K562 (cell line): ENCODE measurements around the gene HAGHL. TPM values are rescaled to one million over a fixed set of nuclear protein-coding genes. Genes with fewer than 3 reads are reported as not detected.

Experiments
- CBX1 ChIP-seq: sonication (generic); IDR thresholded peaks from 2 replicates; pipeline ENCODE4 v1.6.1; 2016; ENCODE audit warnings: antibody characterized with exemption, low read depth, mild to moderate bottlenecking
- CGGBP1 ChIP-seq: fragments of 250-450 bp; sonication (Bioruptor Pico); IDR thresholded peaks from 2 replicates; pipeline ENCODE4 v1.9.0; 2021; ENCODE audit warnings: mild to moderate bottlenecking
- ETV6 ChIP-seq, 3 experiments: fragments of 150-350 bp in 1 of 3; sonication (generic) in 1 of 3; formaldehyde crosslinking in 1 of 3; IDR thresholded peaks; 2 replicates each; pipeline versions ENCODE4 v1.6.1 to v1.8.0; 2014 to 2022; ENCODE audit warnings: borderline replicate concordance in 2 of 3, low read depth in 2 of 3, antibody characterized with exemption in 1 of 3, low read length in 1 of 3, mild to moderate bottlenecking in 1 of 3, missing genetic modification reagents in 1 of 3
- KDM2B ChIP-seq: fragments of 250-450 bp; sonication (Bioruptor Pico); IDR thresholded peaks from 2 replicates; pipeline ENCODE4 v1.8.0; 2021; ENCODE audit warnings: mild to moderate bottlenecking, moderate library complexity
- KDM4B ChIP-seq, 2 experiments: fragments of 450-650 bp in 1 of 2; sonication (generic) in 1 of 2; IDR thresholded peaks; 2 replicates each; pipeline ENCODE4 v1.6.1; 2016 to 2017; ENCODE audit warnings: borderline replicate concordance in 2 of 2, antibody characterized with exemption in 1 of 2, low read depth in 1 of 2, mild to moderate bottlenecking in 1 of 2
- KLF16 ChIP-seq: IDR thresholded peaks from 2 replicates; pipeline ENCODE4 v1.6.1; 2016; ENCODE audit warnings: antibody characterized with exemption
- NR2F6 ChIP-seq: fragments of 450-650 bp; formaldehyde crosslinking; IDR thresholded peaks from 2 replicates; pipeline ENCODE4 v1.4.0; 2020; ENCODE audit warnings: mild to moderate bottlenecking
- NR4A1 ChIP-seq, 2 experiments: fragments of 250-450 bp in 1 of 2; fragments of 450-650 bp in 1 of 2; sonication (Bioruptor Pico) in 1 of 2; IDR thresholded peaks; 2 replicates each; pipeline versions ENCODE4 v1.4.0 to v1.6.1; 2016 to 2020; ENCODE audit warnings: mild to moderate bottlenecking in 2 of 2, missing compliant biosample characterization in 1 of 2, missing genetic modification characterization in 1 of 2, moderate library complexity in 1 of 2
- PHB2 ChIP-seq: fragments of 450-650 bp; IDR thresholded peaks from 2 replicates; pipeline ENCODE4 v1.6.1; 2017; ENCODE audit warnings: low read depth
- TBP ChIP-seq: optimal IDR thresholded peaks from 2 replicates; pipeline ENCODE3; 2011; ENCODE audit warnings: low read depth, low read length, improper control_type of control experiment
- ZEB2 ChIP-seq: fragments of 450-650 bp; IDR thresholded peaks from 2 replicates; pipeline ENCODE4 v1.6.1; 2016
- ZFP36 ChIP-seq: fragments of 150-350 bp; IDR thresholded peaks from 2 replicates; pipeline ENCODE4 v1.6.1; 2018; ENCODE audit warnings: low read length, low read depth; ENCODE audit not compliant: partially characterized antibody
- ZFX ChIP-seq: sonication (generic); formaldehyde crosslinking; IDR thresholded peaks from 2 replicates; pipeline ENCODE4 v1.8.0; 2022; ENCODE audit warnings: mild to moderate bottlenecking, missing genetic modification reagents, moderate library complexity
- ZNF589 ChIP-seq: fragments of 200-800 bp; sonication (Bioruptor generic); IDR thresholded peaks from 2 replicates; pipeline ENCODE4 v1.6.1; 2016; ENCODE audit warnings: low read depth, missing genetic modification characterization, missing compliant biosample characterization
- polyA plus RNA-seq, 8 experiments: library from polyadenylated mRNA; depleted of rRNA in 4 of 8; stranded (reverse) in 5 of 8; unstranded in 3 of 8; fragments of >200 nt; fragmentation: Nextera tagmentation in 2 of 8; fragmentation: Illumina TruSeq in 1 of 8; extraction: Ambion mirVana in 2 of 8; extraction: Trizol in 1 of 8; gene quantifications; 2 replicates each; pipeline versions ENCODE4 v1.2.1 to v1.2.3, GENCODE V29; 2011 to 2014; ENCODE audit warnings: inconsistent platforms in 1 of 8, missing spikeins in 1 of 8
- total RNA-seq, 7 experiments: library from RNA; depleted of rRNA in 6 of 7; stranded (reverse); fragments of >200 nt in 6 of 7; fragmentation: Illumina TruSeq in 2 of 7; extraction: Trizol in 2 of 7; gene quantifications; 2 replicates each; pipeline versions ENCODE4 v1.2.1 to v1.2.3, GENCODE V29; 2011 to 2021; ENCODE audit warnings: low replicate concordance in 1 of 7
- TF ChIP-seq, protein P1 (sequence below): fragments of 450-650 bp; IDR thresholded peaks from 2 replicates; pipeline ENCODE4 v1.6.1; 2018; ENCODE audit warnings: mild to moderate bottlenecking, low read depth; ENCODE audit not compliant: partially characterized antibody
- TF ChIP-seq, protein P2 (sequence below): sonication (generic); formaldehyde crosslinking; IDR thresholded peaks from 2 replicates; pipeline ENCODE4 v1.8.1; 2023; ENCODE audit warnings: mild to moderate bottlenecking, missing genetic modification reagents
- TF ChIP-seq, protein P3 (sequence below): fragments of 250-450 bp; sonication (Bioruptor Pico); IDR thresholded peaks from 2 replicates; pipeline ENCODE4 v1.4.0; 2020

The HAGHL gene
- total and polyA plus RNA-seq, 9 of the 15 experiments (the other 6 are each of a cell fraction or from before 2014, with no cell fraction given) = 0.31 to 83.4 (median 20.7) TPM

DNA sequence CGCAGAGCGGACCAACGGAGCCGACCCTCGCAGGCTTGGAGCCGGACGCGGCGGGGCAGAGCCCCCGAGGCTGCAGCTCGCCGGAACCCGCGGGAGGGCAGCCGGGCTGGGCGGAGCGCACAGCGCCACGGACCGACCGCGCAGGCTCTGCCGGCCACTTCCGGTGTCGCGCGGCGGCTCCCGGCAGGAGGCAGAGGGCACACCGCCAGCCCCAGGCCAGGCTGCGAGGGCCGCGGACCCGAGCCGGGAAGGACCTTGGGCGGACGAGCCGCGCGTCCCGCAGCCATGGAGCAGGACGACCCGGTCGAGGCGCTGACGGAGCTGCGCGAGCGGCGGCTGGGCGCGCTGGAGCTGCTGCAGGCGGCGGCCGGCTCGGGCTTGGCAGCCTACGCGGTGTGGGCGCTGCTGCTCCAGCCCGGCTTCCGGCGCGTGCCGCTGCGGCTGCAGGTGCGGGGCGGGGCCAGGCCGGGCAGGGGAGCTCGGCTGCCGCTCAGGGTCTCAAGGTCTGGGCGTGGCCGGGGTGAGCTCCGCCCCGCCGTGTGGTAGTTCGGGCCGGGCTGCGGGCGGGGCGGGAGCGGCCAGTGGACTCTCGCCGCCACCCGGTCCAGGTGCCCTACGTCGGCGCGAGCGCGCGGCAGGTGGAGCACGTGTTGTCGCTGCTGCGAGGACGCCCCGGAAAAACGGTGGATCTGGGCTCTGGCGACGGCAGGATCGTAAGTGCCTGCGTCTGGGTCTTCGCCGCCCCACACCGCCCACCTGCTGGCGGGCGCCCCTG lies 5.7 kb upstream of the HAGHL start, which contains the start of gene ANTKMT (continued):
- TF ChIP-seq, protein P1, sequence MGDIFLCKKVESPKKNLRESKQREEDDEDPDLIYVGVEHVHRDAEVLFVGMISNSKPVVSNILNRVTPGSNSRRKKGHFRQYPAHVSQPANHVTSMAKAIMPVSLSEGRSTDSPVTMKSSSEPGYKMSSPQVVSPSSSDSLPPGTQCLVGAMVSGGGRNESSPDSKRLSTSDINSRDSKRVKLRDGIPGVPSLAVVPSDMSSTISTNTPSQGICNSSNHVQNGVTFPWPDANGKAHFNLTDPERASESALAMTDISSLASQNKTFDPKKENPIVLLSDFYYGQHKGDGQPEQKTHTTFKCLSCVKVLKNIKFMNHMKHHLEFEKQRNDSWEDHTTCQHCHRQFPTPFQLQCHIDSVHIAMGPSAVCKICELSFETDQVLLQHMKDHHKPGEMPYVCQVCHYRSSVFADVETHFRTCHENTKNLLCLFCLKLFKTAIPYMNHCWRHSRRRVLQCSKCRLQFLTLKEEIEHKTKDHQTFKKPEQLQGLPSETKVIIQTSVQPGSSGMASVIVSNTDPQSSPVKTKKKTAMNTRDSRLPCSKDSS = no peak
- TF ChIP-seq, protein P2, sequence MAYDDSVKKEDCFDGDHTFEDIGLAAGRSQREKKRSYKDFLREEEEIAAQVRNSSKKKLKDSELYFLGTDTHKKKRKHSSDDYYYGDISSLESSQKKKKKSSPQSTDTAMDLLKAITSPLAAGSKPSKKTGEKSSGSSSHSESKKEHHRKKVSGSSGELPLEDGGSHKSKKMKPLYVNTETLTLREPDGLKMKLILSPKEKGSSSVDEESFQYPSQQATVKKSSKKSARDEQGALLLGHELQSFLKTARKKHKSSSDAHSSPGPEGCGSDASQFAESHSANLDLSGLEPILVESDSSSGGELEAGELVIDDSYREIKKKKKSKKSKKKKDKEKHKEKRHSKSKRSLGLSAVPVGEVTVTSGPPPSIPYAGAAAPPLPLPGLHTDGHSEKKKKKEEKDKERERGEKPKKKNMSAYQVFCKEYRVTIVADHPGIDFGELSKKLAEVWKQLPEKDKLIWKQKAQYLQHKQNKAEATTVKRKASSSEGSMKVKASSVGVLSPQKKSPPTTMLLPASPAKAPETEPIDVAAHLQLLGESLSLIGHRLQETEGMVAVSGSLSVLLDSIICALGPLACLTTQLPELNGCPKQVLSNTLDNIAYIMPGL = peak; percentile 15; the same call in 1 of the 2 replicates
- 0 out of 4 replicates have a peak, but pooled peaks of 1 of the 2 experiments have one; percentile 15 for TF ChIP-seq KDM4B (IDR thresholded peaks at IDR 0.05; ENCODE audit: borderline replicate concordance in 2 of 2, low read depth in 1 of 2)
- no peak for TF ChIP-seq ZFP36
- peak; percentile 80 for TF ChIP-seq ZEB2
- TF ChIP-seq ETV6 (IDR thresholded peaks at IDR 0.05; ENCODE audit: borderline replicate concordance in 1 of 2, low read depth in 2 of 2, low read length in 1 of 2) = no peak
- 0 out of 2 replicates have a peak, but pooled peaks have one; percentile 9 for TF ChIP-seq ETV6 (CRISPR knock-in tag; IDR thresholded peaks at IDR 0.05; ENCODE audit: borderline replicate concordance)
- peak; percentile 46; the same call in 1 of the 2 replicates for TF ChIP-seq ZNF589 (CRISPR knock-in tag)
- no peak for TF ChIP-seq NR2F6 (CRISPR knock-in tag)
- TF ChIP-seq ZFX (CRISPR knock-in tag) = peak; percentile 92
- no peak for TF ChIP-seq CGGBP1 (CRISPR knock-in tag)
- TF ChIP-seq CBX1 = peak; percentile 16; the same call in 1 of the 2 replicates
- TF ChIP-seq, protein P3, sequence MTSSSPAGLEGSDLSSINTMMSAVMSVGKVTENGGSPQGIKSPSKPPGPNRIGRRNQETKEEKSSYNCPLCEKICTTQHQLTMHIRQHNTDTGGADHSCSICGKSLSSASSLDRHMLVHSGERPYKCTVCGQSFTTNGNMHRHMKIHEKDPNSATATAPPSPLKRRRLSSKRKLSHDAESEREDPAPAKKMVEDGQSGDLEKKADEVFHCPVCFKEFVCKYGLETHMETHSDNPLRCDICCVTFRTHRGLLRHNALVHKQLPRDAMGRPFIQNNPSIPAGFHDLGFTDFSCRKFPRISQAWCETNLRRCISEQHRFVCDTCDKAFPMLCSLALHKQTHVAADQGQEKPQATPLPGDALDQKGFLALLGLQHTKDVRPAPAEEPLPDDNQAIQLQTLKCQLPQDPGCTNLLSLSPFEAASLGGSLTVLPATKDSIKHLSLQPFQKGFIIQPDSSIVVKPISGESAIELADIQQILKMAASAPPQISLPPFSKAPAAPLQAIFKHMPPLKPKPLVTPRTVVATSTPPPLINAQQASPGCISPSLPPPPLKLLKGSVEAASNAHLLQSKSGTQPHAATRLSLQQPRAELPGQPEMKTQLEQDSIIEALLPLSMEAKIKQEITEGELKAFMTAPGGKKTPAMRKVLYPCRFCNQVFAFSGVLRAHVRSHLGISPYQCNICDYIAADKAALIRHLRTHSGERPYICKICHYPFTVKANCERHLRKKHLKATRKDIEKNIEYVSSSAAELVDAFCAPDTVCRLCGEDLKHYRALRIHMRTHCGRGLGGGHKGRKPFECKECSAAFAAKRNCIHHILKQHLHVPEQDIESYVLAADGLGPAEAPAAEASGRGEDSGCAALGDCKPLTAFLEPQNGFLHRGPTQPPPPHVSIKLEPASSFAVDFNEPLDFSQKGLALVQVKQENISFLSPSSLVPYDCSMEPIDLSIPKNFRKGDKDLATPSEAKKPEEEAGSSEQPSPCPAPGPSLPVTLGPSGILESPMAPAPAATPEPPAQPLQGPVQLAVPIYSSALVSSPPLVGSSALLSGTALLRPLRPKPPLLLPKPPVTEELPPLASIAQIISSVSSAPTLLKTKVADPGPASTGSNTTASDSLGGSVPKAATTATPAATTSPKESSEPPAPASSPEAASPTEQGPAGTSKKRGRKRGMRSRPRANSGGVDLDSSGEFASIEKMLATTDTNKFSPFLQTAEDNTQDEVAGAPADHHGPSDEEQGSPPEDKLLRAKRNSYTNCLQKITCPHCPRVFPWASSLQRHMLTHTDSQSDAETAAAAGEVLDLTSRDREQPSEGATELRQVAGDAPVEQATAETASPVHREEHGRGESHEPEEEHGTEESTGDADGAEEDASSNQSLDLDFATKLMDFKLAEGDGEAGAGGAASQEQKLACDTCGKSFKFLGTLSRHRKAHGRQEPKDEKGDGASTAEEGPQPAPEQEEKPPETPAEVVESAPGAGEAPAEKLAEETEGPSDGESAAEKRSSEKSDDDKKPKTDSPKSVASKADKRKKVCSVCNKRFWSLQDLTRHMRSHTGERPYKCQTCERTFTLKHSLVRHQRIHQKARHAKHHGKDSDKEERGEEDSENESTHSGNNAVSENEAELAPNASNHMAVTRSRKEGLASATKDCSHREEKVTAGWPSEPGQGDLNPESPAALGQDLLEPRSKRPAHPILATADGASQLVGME (CRISPR knock-in tag) = 0 out of 2 replicates have a peak, but pooled peaks have one; percentile 18
- peak; percentile 64 for TF ChIP-seq TBP
- peak; percentile 89; the same call in 1 of the 2 replicates for TF ChIP-seq NR4A1 (CRISPR knock-in tag; IDR thresholded peaks at IDR 0.05)
- TF ChIP-seq NR4A1 (tag; IDR thresholded peaks at IDR 0.05) = peak; percentile 81
- 0 out of 2 replicates have a peak, but pooled peaks have one; percentile 65 for TF ChIP-seq KDM2B (CRISPR knock-in tag)
- no peak for TF ChIP-seq KLF16
- no peak for TF ChIP-seq PHB2
